Calu3 (cell line): ENCODE data around the gene PPM1B. TPM values are rescaled to one million over a fixed set of nuclear protein-coding genes. Genes with fewer than 3 reads are reported as not detected.

Source experiments
- BruUV-seq: library from RNA; stranded (reverse); fragments of 400-500 nt; replicated peaks from 2 replicates; lab custom pipeline; 2021; lab: Mats Ljungman, UMichigan
- CTCF ChIA-PET: fragments of 300-600 bp; sonication (Branson Sonifier 250); formaldehyde crosslinking; loops from one replicate; lab custom pipeline; 2022; ENCODE audit warnings: antibody characterized with exemption; lab: Charles Lee
- DNase-seq: peaks from one replicate; pipeline ENCODE4 v3.0.0; 2022
- H3K27ac Mint-ChIP-seq: one replicate; pipeline ENCODE4 v1.8.0; 2022; ENCODE audit warnings: mixed read lengths; ENCODE audit not compliant: unreplicated experiment
- H3K27me3 Mint-ChIP-seq: one replicate; pipeline ENCODE4 v1.8.0; 2022; ENCODE audit warnings: mixed read lengths; ENCODE audit not compliant: unreplicated experiment
- H3K36me3 Mint-ChIP-seq: one replicate; pipeline ENCODE4 v1.8.0; 2022; ENCODE audit warnings: mild to moderate bottlenecking, moderate library complexity, mixed read lengths; ENCODE audit not compliant: insufficient read depth, unreplicated experiment
- H3K4me1 Mint-ChIP-seq: one replicate; pipeline ENCODE4 v1.8.0; 2022; ENCODE audit warnings: mild to moderate bottlenecking, low read depth, mixed read lengths; ENCODE audit not compliant: unreplicated experiment
- H3K4me3 Mint-ChIP-seq: one replicate; pipeline ENCODE4 v1.8.0; 2022; ENCODE audit warnings: mild to moderate bottlenecking, low read depth, moderate library complexity, mixed read lengths; ENCODE audit not compliant: unreplicated experiment
- H3K9me3 Mint-ChIP-seq: one replicate; pipeline ENCODE4 v1.8.0; 2022; ENCODE audit warnings: low read depth, mixed read lengths; ENCODE audit not compliant: unreplicated experiment
- CTCF ChIP-seq: fragments of 200-600 bp; IDR thresholded peaks from one replicate; pipeline ENCODE4 v1.8.0; 2022; ENCODE audit warnings: antibody characterized with exemption; ENCODE audit not compliant: unreplicated experiment
- intact Hi-C: fragments of 100-400 bp; cut with micrococcal nuclease; formaldehyde crosslinking; loops from one replicate; pipeline ENCODE4 v1.10.0; 2022; ENCODE audit not compliant: unreplicated experiment
- total RNA-seq: library from RNA; stranded (reverse); gene quantifications from 2 replicates; pipeline ENCODE4 v1.2.3, GENCODE V29; 2022

The PPM1B gene
- total RNA-seq, 1 experiment from 2014 or later: 73.4 TPM

- H3K9me3 Mint-ChIP-seq: no peaks in the 10 kb centered on the region
- intact Hi-C loops: no loop called here
- no peak for TF ChIP-seq CTCF
- H3K27me3 Mint-ChIP-seq: no peaks in the 10 kb centered on the region
- H3K36me3 Mint-ChIP-seq: peaks cover 5% of the 10 kb centered on the region
- H3K4me3 Mint-ChIP-seq: no peak overlapping the region
- CTCF ChIA-PET: no interaction called here
- H3K4me1 Mint-ChIP-seq: peaks cover 30% of the 10 kb centered on the region
- no peak overlapping the region for H3K27ac Mint-ChIP-seq
- BruUV-seq: no TSS peak
- no peak for DNase-seq
These were observed 33.8 kb upstream of the PPM1B start for GRCh38 chr2:44134848-44135247.

GRCh38 chr2:44135296-44135695 lies 33.4 kb upstream of the PPM1B start:
- no peak overlapping the region for H3K27ac Mint-ChIP-seq
- H3K9me3 Mint-ChIP-seq: peaks cover under 1% of the 10 kb centered on the region

GRCh38 chr2:44135771-44136170 lies 32.9 kb upstream of the PPM1B start:
- BruUV-seq: no TSS peak
- Mint-ChIP-seq H3K27ac (no peak overlapping the region), H3K36me3 (peaks cover 5% of the 10 kb centered on the region), H3K9me3 (peaks cover 3% of the 10 kb centered on the region), H3K4me1 (peaks cover 27% of the 10 kb centered on the region), H3K27me3 (no peaks in the 10 kb centered on the region), H3K4me3 (no peak overlapping the region)
- TF ChIP-seq CTCF: no peak
- CTCF ChIA-PET: no interaction called here
- intact Hi-C loops: no loop called here
- DNase-seq: no peak

More at GRCh38 chr2:44135296-44135695, 33.4 kb upstream of the PPM1B start:
- no peak for DNase-seq
- Mint-ChIP-seq H3K27me3 (no peaks in the 10 kb centered on the region), H3K4me3 (no peak overlapping the region), H3K4me1 (peaks cover 30% of the 10 kb centered on the region), H3K36me3 (peaks cover 5% of the 10 kb centered on the region)
- CTCF ChIA-PET: no interaction called here
- no peak for TF ChIP-seq CTCF
- BruUV-seq: no TSS peak
- intact Hi-C loops: no loop called here

- TF ChIP-seq CTCF: no peak
- Mint-ChIP-seq H3K36me3 (peaks cover 5% of the 10 kb centered on the region), H3K4me3 (no peak overlapping the region), H3K27me3 (no peaks in the 10 kb centered on the region), H3K27ac (no peak overlapping the region), H3K4me1 (peaks cover 22% of the 10 kb centered on the region), H3K9me3 (peaks cover 3% of the 10 kb centered on the region)
- no peak for DNase-seq
- intact Hi-C loops: no loop called here
- CTCF ChIA-PET: no interaction called here
- no TSS peak for BruUV-seq
These were observed 32.4 kb upstream of the PPM1B start for GRCh38 chr2:44136252-44136651.
